GM12892 (cell line): ENCODE measurements around the gene SOX30.
A peak's percentile ranks its signal among the peaks of the same experiment; 100 is the strongest.
"Not testable (repeated sequence)": the region's sequence is repeated elsewhere in the genome, so short reads cannot be mapped to it uniquely, and the experiment has no call there.

Source experiments
- DNase-seq: peaks from one replicate; pipeline ENCODE4 v3.0.0; 2011; ENCODE audit not compliant: insufficient read length
- FAIRE-seq: peaks from 2 replicates; lab custom pipeline; 2011; peaks lifted over from hg19 to GRCh38; lab: Jason Lieb, UNC
- POLR2A ChIP-seq: IDR thresholded peaks from 2 replicates; pipeline ENCODE4 v1.6.1; 2011; ENCODE audit warnings: low read depth, low read length, control low read depth
- POLR2AphosphoS5 ChIP-seq: IDR thresholded peaks from 2 replicates; pipeline ENCODE4 v1.6.1; 2011; ENCODE audit warnings: low read depth, low read length, control low read depth
- TAF1 ChIP-seq: IDR thresholded peaks from 2 replicates; pipeline ENCODE4 v1.6.1; 2011; ENCODE audit warnings: low read depth, mild to moderate bottlenecking, control low read depth, low read length, borderline replicate concordance

Gene SOX30

GRCh38 chr5:157677931-157678330 is 25.7 kb upstream of the SOX30 start:
- TF ChIP-seq TAF1 (no peak), POLR2A (no peak), POLR2AphosphoS5 (no peak)
- FAIRE-seq: no peak
- no peak for DNase-seq

- not testable (repeated sequence) for DNase-seq
- FAIRE-seq: peak; percentile 42
These were observed 22.1 kb upstream of the SOX30 start for GRCh38 chr5:157674351-157674750.

- DNase-seq: no peak
- TF ChIP-seq TAF1: no peak
- TF ChIP-seq POLR2AphosphoS5: no peak
- no peak for TF ChIP-seq POLR2A
- no peak for FAIRE-seq
These were observed 20.7 kb upstream of the SOX30 start for GRCh38 chr5:157672976-157673375.

GRCh38 chr5:157671592-157672330 is 19.5 kb upstream of the SOX30 start:
- DNase-seq: no peak
- TF ChIP-seq POLR2AphosphoS5 (no peak), TAF1 (no peak), POLR2A (no peak)
- no peak for FAIRE-seq

GRCh38 chr5:157670662-157671591 is 18.7 kb upstream of the SOX30 start, which contains the start of gene C5orf52:
Gene C5orf52 (plus strand): TSS chr5:157671533. CDS start chr5:157671615, 82 bp downstream.
- FAIRE-seq (peak; percentile 57), DNase-seq (peak; percentile 45)
- TF ChIP-seq POLR2AphosphoS5 (no peak), TAF1 (no peak), POLR2A (no peak)

- no peak for TF ChIP-seq TAF1
- TF ChIP-seq POLR2A: no peak
- no peak for TF ChIP-seq POLR2AphosphoS5
- DNase-seq (no peak), FAIRE-seq (no peak)
These were observed 17.5 kb upstream of the SOX30 start for GRCh38 chr5:157669701-157670097.

GRCh38 chr5:157668356-157668755 is 16.1 kb upstream of the SOX30 start:
- TF ChIP-seq POLR2AphosphoS5: no peak
- no peak for TF ChIP-seq POLR2A
- no peak for TF ChIP-seq TAF1
- FAIRE-seq (no peak), DNase-seq (no peak)

GRCh38 chr5:157665467-157666070 is 13.3 kb upstream of the SOX30 start:
- TF ChIP-seq POLR2AphosphoS5 (no peak), POLR2A (no peak), TAF1 (no peak)
- FAIRE-seq (no peak), DNase-seq (no peak)

- TF ChIP-seq POLR2AphosphoS5: no peak
- no peak for TF ChIP-seq POLR2A
- no peak for TF ChIP-seq TAF1
- DNase-seq: no peak
- FAIRE-seq: no peak
These were observed 7.8 kb upstream of the SOX30 start for GRCh38 chr5:157659868-157660660.

- DNase-seq (no peak), FAIRE-seq (no peak)
- no peak for TF ChIP-seq POLR2A
These were observed 6.7 kb upstream of the SOX30 start for GRCh38 chr5:157658893-157659292.

- no peak for DNase-seq
- TF ChIP-seq POLR2AphosphoS5: no peak
- TF ChIP-seq POLR2A: no peak
- no peak for TF ChIP-seq TAF1
- FAIRE-seq: no peak
These were observed 5.3 kb upstream of the SOX30 start for GRCh38 chr5:157657516-157657915.
